ENCODE data around the gene MMAB. TPM values are rescaled to one million over a fixed set of nuclear protein-coding genes. Genes with fewer than 3 reads are reported as not detected.

The MMAB gene
- total RNA-seq, 1 experiment from 2014 or later = 49.2 TPM

GRCh38 chr12:109551108-109551507 lies 22.2 kb downstream of the MMAB start:
- no peak for DNase-seq (ENCODE audit: low read depth)
- in situ Hi-C loops (cut with HindIII; ENCODE audit: low pct_unique_long_range_greater_than_20kb, low sequenced_read_pairs) = no loop called here

- DNase-seq (ENCODE audit: low read depth) = no peak
- in situ Hi-C loops (cut with HindIII; ENCODE audit: low pct_unique_long_range_greater_than_20kb, low sequenced_read_pairs) = no loop called here
Observed at GRCh38 chr12:109550281-109550680, 23.0 kb downstream of the MMAB start.

DNA sequence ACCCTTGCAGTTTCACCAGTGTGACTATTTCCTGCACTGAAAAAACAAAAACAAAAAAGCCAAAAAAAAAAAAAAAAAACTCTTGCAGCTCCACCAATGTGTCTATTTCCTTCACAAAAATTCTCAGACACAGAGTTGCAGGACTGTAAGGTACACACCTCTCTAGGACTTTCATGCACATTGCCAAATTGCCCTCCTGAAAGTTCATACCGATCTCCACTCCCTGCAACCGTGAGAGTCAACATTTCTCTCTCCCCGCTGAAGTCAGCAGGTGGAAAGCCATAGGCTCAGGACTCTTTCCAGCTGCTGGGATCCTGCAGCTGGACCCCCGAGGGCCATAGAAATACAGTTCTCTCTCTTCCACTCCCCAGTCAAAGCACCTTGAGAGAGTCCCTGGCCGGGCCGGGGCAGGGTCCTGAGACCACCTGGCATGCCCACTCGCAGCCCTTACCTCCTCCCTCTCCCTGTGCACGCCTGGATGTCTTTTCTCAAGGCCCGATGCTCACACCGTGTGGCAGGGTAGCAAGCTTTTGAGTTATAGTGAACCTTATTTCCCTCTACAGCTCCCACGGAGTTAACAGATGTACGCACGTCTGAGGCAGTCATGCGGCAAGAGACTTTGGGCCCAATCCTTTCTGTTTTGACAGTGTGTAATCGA lies 23.6 kb downstream of the MMAB start:
- in situ Hi-C loops (cut with HindIII; ENCODE audit: low pct_unique_long_range_greater_than_20kb, low sequenced_read_pairs) = no loop called here
- DNase-seq (ENCODE audit: low read depth) = no peak

GRCh38 chr12:109548258-109548657 lies 25.0 kb downstream of the MMAB start:
- in situ Hi-C loops (cut with HindIII; ENCODE audit: low pct_unique_long_range_greater_than_20kb, low sequenced_read_pairs) = no loop called here
- no peak for DNase-seq (ENCODE audit: low read depth)

DNA sequence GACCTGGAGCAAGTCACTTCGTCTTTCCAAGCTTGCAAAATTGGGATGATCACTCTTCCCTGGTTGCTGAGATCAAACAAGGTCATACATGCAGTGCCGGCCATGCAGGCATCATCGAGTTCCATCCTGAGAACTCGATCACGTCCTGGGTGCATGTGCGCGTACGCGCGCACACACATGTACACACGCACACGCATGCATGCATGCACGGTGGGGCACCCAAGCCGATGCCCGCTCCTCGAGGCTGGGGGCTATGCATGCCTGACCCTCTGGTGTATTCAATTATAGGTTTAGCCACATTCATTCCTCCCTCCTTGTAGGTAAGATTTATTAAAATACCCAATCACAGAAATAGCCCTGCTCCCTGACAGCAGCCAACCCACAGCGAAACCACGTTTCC lies 26.0 kb downstream of the MMAB start:
- no peak for DNase-seq (ENCODE audit: low read depth)
- in situ Hi-C loops (cut with HindIII; ENCODE audit: low pct_unique_long_range_greater_than_20kb, low sequenced_read_pairs) = no loop called here

DNA sequence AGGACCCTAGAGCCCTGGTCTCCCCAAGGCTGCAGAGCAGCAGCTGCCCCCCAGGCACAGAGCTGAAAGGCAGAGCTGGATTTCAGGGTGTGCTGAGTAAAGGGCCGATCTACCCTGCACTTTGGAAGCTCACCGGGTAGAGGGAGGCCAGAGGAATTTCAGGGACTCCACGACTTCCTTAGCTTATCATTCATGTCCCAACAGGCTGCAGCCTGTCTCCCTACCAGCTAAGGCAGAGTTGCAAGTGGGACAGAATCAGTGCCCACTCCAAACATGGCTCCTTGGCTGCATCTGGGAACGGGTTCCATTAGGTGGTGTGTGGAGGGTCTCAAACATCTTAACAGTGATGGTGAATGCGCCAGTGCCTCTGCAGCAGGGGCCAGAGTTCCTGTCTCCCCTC lies 27.5 kb downstream of the MMAB start:
- DNase-seq (ENCODE audit: low read depth) = no peak
- in situ Hi-C loops (cut with HindIII; ENCODE audit: low pct_unique_long_range_greater_than_20kb, low sequenced_read_pairs) = no loop called here

DNA sequence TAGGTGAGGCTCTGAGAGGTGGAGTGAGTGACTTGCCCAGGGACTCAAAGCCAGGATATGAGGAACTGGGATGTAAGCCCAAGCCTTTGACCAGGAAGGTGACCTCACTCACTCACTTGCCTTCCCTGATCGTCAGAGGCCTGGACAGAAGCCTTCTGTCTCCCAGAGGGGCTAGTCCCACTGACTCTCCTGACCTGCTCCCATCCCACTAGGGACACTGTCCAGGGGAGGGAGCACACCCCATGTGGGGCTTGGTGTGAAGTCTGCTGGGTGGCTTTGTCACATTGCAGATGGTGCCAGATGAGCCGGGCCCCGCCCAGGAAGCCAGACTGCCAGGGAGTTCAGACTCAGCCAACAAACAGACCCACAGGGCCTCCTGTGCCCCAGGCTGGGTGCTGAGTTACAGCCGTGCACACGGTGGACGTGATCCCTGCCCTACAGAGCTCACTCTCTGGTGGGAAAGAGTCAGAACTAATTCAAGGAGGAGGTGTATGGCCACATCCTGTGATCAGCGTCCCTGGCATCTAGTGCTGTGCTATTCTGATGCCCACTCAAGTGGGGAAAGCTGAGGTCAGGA lies 28.3 kb downstream of the MMAB start:
- in situ Hi-C loops (cut with HindIII; ENCODE audit: low pct_unique_long_range_greater_than_20kb, low sequenced_read_pairs) = no loop called here
- DNase-seq (ENCODE audit: low read depth) = peak; percentile 2

DNA sequence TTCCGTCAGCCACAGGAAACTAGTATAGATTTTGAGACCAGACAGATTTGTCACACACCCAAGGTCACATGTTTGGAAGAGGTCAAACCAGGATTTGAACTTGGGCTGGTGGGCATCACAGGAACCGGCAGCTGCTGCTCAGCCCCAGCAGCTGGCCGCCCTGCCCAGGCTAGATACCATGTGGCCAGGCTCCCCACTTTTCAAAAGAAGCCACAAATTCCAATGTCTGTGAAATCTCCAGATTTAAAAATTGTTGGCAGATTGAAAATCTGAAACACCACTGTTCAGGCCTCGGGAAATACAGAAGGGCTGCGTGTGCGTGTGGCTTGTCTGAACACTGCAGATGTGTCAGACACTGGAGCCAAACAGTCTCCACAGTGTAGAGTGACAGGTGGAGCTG lies 30.4 kb downstream of the MMAB start:
- in situ Hi-C loops (cut with HindIII; ENCODE audit: low pct_unique_long_range_greater_than_20kb, low sequenced_read_pairs) = no loop called here
- no peak for DNase-seq (ENCODE audit: low read depth)

DNA sequence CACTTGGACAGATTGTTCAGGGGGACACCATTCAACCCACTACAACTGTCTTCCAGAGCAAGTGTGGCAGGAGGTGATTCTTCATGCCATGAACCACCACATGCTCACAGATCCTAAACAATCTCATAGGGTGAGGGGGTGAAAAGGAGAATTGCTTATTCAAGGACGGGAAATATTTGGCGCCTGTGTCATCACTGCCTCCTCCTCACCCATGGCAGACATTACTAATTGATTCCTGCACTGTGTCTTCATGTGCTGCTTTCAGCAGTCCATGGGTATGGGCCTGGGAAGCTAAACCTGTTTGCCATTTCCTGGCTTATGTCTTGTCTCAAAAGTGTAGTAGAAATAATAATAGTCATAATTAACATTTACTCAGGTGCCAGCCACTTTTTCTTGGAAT lies 31.3 kb downstream of the MMAB start:
- no peak for DNase-seq (ENCODE audit: low read depth)
- in situ Hi-C loops (cut with HindIII; ENCODE audit: low pct_unique_long_range_greater_than_20kb, low sequenced_read_pairs) = no loop called here

DNA sequence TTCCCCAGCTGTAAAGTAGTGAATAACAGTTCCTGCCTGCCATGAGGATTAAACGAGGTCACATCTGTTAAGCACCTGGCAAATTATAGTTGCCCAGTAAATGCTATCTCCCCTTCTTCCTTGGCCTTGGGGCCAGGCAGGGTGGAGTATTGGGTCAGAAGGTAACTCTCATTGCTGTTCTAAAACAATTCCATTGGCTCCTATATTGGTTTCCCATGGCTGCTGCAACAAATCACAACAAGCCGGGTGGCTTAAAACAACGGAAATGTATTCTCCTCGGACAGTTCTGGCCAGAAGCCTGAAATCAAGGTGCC lies 31.9 kb downstream of the MMAB start:
- no peak for DNase-seq (ENCODE audit: low read depth)
- in situ Hi-C loops (cut with HindIII; ENCODE audit: low pct_unique_long_range_greater_than_20kb, low sequenced_read_pairs) = no loop called here

GRCh38 chr12:109540526-109541412 lies 32.5 kb downstream of the MMAB start:
- in situ Hi-C loops (cut with HindIII; ENCODE audit: low pct_unique_long_range_greater_than_20kb, low sequenced_read_pairs) = no loop called here
- DNase-seq (ENCODE audit: low read depth) = no peak

DNA sequence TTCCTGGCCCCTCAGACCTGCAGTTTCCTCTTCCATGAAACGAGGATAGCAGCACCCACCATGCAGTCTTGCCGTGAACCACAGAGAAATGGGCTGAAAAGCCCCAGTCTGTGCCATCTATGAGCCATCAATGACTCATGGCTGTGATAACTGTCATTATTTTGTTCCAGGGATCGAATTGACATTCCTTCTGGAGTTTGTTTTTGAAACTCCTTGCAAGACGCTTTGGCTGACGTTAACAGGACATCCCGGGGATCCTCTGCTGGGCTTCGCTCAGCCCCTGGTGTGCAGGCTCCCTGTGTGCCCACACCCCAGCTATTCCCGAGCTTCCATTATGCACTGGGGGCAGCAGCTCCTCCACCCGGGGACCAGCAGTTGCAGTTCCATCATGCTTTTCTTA lies 33.8 kb downstream of the MMAB start:
- in situ Hi-C loops (cut with HindIII; ENCODE audit: low pct_unique_long_range_greater_than_20kb, low sequenced_read_pairs) = no loop called here
- DNase-seq (ENCODE audit: low read depth) = no peak

DNA sequence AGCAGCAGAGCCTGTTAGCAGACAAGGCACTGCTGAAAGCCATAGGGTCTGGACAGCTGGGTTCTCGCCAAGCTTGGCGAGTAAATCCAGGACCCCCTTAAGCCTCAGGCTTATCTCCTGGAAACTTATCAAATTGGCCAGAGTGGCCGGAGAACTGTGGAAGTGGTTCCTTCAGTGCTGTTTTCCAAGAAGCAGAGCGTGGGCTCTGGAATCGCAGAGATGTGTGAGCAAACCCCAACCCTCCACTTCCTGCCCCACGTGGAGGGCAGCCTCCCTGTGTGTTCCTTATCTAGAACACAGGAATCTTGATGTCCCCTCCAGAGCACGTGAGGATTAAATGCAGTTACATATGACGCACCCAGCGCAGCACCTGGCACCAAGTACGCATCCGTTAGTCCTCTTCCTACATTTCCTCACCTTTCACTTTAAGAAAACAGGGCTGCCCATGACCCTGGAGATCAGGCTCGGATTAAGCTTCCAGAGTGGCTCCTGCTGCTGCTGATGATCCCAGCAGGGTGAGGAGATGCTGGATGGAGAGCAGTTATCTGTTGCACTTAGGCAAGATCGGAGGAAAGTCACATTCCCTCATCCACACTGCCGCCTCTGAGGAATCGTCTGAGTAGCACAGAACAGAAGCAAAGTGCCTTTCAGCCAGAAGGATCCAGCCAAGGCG lies 35.0 kb downstream of the MMAB start:
- DNase-seq (ENCODE audit: low read depth) = no peak
- in situ Hi-C loops (cut with HindIII; ENCODE audit: low pct_unique_long_range_greater_than_20kb, low sequenced_read_pairs) = no loop called here

- no peak for DNase-seq (ENCODE audit: low read depth)
- in situ Hi-C loops (cut with HindIII; ENCODE audit: low pct_unique_long_range_greater_than_20kb, low sequenced_read_pairs) = no loop called here
Observed at GRCh38 chr12:109537136-109537535, 36.2 kb downstream of the MMAB start.

DNA sequence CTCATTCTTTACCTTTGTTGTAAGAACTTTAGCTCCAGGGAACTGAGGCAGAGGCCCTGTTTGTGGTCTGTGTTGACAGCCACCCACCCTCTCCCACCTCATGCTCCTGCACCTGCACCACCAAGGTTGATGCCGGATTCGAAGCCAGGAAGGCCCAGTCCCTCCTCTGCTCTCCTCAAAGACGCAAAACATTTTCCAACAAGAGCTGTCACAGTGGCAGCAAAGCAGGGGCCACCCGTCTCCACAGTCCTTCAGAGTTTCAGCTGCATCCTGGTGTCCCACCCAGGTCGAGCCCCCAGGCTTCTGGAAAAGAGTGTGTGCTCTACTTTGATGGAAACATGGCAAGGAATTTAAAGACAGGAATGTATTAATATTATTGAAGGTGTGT lies 37.4 kb downstream of the MMAB start:
- no peak for DNase-seq (ENCODE audit: low read depth)
- in situ Hi-C loops (cut with HindIII; ENCODE audit: low pct_unique_long_range_greater_than_20kb, low sequenced_read_pairs) = no loop called here

GRCh38 chr12:109535231-109535862 lies 38.0 kb downstream of the MMAB start:
- in situ Hi-C loops (cut with HindIII; ENCODE audit: low pct_unique_long_range_greater_than_20kb, low sequenced_read_pairs) = no loop called here
- DNase-seq (ENCODE audit: low read depth) = no peak

- in situ Hi-C loops (cut with HindIII; ENCODE audit: low pct_unique_long_range_greater_than_20kb, low sequenced_read_pairs) = no loop called here
- DNase-seq (ENCODE audit: low read depth) = no peak
Observed at GRCh38 chr12:109534456-109534855, 38.8 kb downstream of the MMAB start.

GRCh38 chr12:109533487-109533740 lies 39.9 kb downstream of the MMAB start:
- no peak for DNase-seq (ENCODE audit: low read depth)
- in situ Hi-C loops (cut with HindIII; ENCODE audit: low pct_unique_long_range_greater_than_20kb, low sequenced_read_pairs) = no loop called here
